NCI-H128 (cell line): ENCODE measurements around the gene LTBP1.
A peak's percentile ranks its signal among the peaks of the same experiment; 100 is the strongest.
"Not testable (repeated sequence)": the region's sequence is repeated elsewhere in the genome, so short reads cannot be mapped to it uniquely, and the experiment has no call there.

Experiments
- DNase-seq: peaks from one replicate; lab custom pipeline; 2025; ENCODE audit not compliant: unreplicated experiment; lab: John Stamatoyannopoulos, UW

LTBP1 gene

GRCh38 chr2:33038230-33038629 is 91.5 kb downstream of the LTBP1 start:
- DNase-seq = no peak

- no peak for DNase-seq
These were observed 92.0 kb downstream of the LTBP1 start for GRCh38 chr2:33038799-33039198.

GRCh38 chr2:33040541-33040940 is 93.8 kb downstream of the LTBP1 start:
- DNase-seq = no peak

- no peak for DNase-seq
These were observed 95.5 kb downstream of the LTBP1 start for GRCh38 chr2:33042265-33042664.

GRCh38 chr2:33042819-33043218 is 96.1 kb downstream of the LTBP1 start:
- no peak for DNase-seq

- peak; percentile 5 for DNase-seq
These were observed 101.2 kb downstream of the LTBP1 start for GRCh38 chr2:33047939-33048338.

- no peak for DNase-seq
These were observed 105.0 kb downstream of the LTBP1 start for GRCh38 chr2:33051586-33052360.

GRCh38 chr2:33052361-33052735 is 105.6 kb downstream of the LTBP1 start:
- no peak for DNase-seq

GRCh38 chr2:33052795-33053194 is 106.0 kb downstream of the LTBP1 start:
- DNase-seq = not testable (repeated sequence)

GRCh38 chr2:33056170-33056569 is 109.4 kb downstream of the LTBP1 start:
- DNase-seq = no peak

- not testable (repeated sequence) for DNase-seq
These were observed 110.7 kb downstream of the LTBP1 start for GRCh38 chr2:33057307-33058028.

- peak; percentile 14 for DNase-seq
These were observed 112.1 kb downstream of the LTBP1 start for GRCh38 chr2:33058716-33059470.

GRCh38 chr2:33059471-33060156 is 112.9 kb downstream of the LTBP1 start:
- DNase-seq = no peak

GRCh38 chr2:33060405-33060804 is 113.7 kb downstream of the LTBP1 start:
- no peak for DNase-seq

GRCh38 chr2:33062665-33063250 is 116.0 kb downstream of the LTBP1 start:
- no peak for DNase-seq

GRCh38 chr2:33064349-33064801 is 117.6 kb downstream of the LTBP1 start:
- DNase-seq = no peak

GRCh38 chr2:33067598-33067997 is 120.8 kb downstream of the LTBP1 start:
- DNase-seq = no peak

GRCh38 chr2:33068261-33068660 is 121.5 kb downstream of the LTBP1 start:
- no peak for DNase-seq

- DNase-seq = no peak
These were observed 123.3 kb downstream of the LTBP1 start for GRCh38 chr2:33069894-33070651.

GRCh38 chr2:33071591-33071990 is 124.8 kb downstream of the LTBP1 start:
- DNase-seq = no peak
